ENCODE measurements around the gene ZNFX1. TPM values are rescaled to one million over a fixed set of nuclear protein-coding genes. Genes with fewer than 3 reads are reported as not detected.
A peak's percentile ranks its signal among the peaks of the same experiment; 100 is the strongest.

Gene ZNFX1
- total and polyA plus RNA-seq, 7 donors, result 8.4 to 29.6 (median 21.7) TPM

DNA sequence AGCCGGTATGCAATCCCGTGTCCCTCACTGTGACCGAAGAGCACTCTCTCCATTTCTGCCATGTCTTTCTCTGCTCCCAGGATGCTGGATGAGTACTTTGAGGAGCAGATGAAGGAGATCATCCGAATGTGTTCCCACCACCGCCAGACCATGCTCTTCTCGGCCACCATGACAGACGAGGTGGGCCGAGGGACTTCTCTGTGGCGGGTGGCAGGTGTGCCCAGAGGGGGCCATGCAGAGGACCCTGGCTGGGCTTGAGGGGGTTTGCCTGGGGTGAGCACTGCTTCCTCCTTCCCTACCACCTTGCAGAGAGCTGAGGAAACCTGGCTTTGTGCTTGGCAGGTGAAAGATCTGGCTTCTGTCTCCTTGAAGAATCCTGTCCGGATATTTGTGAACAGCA is 44.6 kb downstream of the ZNFX1 start:
- no peak for DNase-seq
- no peak overlapping the region for H3K4me3 ChIP-seq
- H3K27ac ChIP-seq, result no peak overlapping the region
- WGBS, 3 donors, result 91 to 94% (median 92%) methylated on average over 10 of the region's 10 CpGs
- no peaks in the 10 kb centered on the region for H3K27me3 ChIP-seq (ENCODE audit: insufficient read depth in 3 of 3, low read length in 2 of 3)
- H3K4me1 ChIP-seq, result no peaks in the 10 kb centered on the region
- no peak for ATAC-seq
- TF ChIP-seq, protein P1, sequence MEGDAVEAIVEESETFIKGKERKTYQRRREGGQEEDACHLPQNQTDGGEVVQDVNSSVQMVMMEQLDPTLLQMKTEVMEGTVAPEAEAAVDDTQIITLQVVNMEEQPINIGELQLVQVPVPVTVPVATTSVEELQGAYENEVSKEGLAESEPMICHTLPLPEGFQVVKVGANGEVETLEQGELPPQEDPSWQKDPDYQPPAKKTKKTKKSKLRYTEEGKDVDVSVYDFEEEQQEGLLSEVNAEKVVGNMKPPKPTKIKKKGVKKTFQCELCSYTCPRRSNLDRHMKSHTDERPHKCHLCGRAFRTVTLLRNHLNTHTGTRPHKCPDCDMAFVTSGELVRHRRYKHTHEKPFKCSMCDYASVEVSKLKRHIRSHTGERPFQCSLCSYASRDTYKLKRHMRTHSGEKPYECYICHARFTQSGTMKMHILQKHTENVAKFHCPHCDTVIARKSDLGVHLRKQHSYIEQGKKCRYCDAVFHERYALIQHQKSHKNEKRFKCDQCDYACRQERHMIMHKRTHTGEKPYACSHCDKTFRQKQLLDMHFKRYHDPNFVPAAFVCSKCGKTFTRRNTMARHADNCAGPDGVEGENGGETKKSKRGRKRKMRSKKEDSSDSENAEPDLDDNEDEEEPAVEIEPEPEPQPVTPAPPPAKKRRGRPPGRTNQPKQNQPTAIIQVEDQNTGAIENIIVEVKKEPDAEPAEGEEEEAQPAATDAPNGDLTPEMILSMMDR (IDR thresholded peaks at IDR 0.05), result no peak
- no peaks in the 10 kb centered on the region for H3K9me3 ChIP-seq
- intact Hi-C loops (cut with DNase I), result no loop called here
- H3K36me3 ChIP-seq (ENCODE audit: insufficient read depth in 1 of 2, low read depth in 1 of 2), result peaks cover 21 to 96% of the 10 kb centered on the region in 2 donors

DNA sequence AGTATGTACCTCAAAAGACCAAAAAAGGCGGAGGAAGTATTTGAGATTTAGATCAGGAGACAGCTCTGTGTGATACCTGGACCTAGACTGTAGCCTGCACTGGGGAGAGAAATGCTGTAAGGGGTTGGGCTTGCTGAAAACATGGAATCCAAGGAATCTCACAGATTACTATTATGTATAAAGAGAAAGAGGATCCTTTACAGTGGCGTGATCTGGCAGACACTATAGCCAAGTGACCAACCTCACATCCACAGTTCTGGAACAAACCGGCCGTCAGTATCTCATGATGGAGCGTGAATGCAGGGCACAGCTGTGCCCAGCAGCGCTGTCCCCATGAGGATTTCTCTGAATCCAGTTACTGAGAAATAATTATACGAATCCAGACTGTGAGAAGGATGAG is 46.4 kb downstream of the ZNFX1 start:
- Histone ChIP-seq H3K4me3 (no peak overlapping the region), H3K36me3 (ENCODE audit: insufficient read depth in 1 of 2, low read depth in 1 of 2) (peaks cover 20 to 95% of the 10 kb centered on the region in 2 donors), H3K27ac (no peak overlapping the region), H3K4me1 (no peaks in the 10 kb centered on the region), H3K9me3 (no peaks in the 10 kb centered on the region), H3K27me3 (ENCODE audit: insufficient read depth in 3 of 3, low read length in 2 of 3) (no peaks in the 10 kb centered on the region)
- peak in 1 of 4 donors; percentile 32 for ATAC-seq
- TF ChIP-seq, protein P1 (IDR thresholded peaks at IDR 0.05), result no peak
- intact Hi-C loops (cut with DNase I), result no loop called here
- WGBS, 3 donors, result 60 to 73% (median 65%) methylated on average over 7 of the region's 7 CpGs
- no peak for DNase-seq

DNA sequence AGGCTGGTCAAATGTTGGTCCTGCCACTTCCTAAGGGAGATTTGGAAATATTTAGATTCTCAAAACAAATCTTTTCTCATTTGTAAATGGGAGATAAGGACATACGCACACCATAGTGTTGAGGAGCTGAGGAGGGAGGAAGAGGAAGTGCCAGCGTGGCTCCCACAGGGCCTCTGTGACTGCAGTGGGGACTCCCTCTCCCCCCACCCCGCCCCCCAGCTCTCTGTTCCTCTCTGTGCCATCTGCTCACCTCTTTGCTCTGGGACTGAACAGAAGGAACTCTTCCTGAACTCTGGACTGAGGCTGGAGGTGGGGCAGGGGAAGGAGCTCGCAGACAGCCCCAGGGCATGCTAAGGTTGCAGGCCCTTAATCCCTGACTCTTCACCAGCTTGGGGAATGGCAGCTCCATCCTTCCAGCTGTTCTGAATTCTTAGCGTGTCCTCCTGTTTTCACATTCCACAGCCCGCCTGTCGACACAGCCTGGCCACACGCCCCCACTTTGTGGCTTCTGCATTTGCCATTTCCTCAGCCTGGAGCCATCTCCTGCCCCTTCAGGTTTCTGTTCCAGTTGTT is 47.2 kb downstream of the ZNFX1 start:
- Histone ChIP-seq H3K27ac (no peak overlapping the region), H3K4me1 (no peaks in the 10 kb centered on the region), H3K36me3 (ENCODE audit: insufficient read depth in 1 of 2, low read depth in 1 of 2) (peaks cover 16 to 96% of the 10 kb centered on the region in 2 donors), H3K27me3 (ENCODE audit: insufficient read depth in 3 of 3, low read length in 2 of 3) (no peaks in the 10 kb centered on the region), H3K4me3 (no peak overlapping the region), H3K9me3 (no peaks in the 10 kb centered on the region)
- ATAC-seq (peak in 3 of 4 donors; percentile 29 to 83 (median 80)), DNase-seq (peak in 1 of 2 donors; percentile 40)
- intact Hi-C loops (cut with DNase I), result no loop called here
- 51 to 59% (median 59%) methylated on average over 8 of the region's 8 CpGs for whole genome bisulfite sequencing, 3 donors
- TF ChIP-seq, protein P1 (IDR thresholded peaks at IDR 0.05), result no peak

DNA sequence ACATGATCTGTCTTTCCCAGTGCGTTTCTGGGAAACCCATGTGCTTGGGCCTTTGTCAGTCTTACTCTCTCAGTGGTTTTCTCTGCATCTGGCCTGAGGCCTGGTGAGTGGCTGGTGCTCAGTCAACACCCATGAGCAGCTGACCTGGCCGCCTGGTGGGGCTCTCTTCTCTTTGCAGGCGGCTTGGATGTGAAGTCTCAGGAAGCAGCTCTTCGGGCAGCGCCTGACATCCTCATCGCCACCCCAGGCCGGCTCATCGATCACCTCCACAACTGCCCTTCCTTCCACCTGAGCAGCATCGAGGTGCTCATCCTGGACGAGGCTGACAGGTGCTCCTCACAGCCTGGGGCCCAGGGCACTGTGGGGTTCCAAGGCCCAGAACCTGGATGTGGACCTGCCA is 47.8 kb downstream of the ZNFX1 start:
- H3K27me3 ChIP-seq (ENCODE audit: insufficient read depth in 3 of 3, low read length in 2 of 3), result no peaks in the 10 kb centered on the region
- intact Hi-C loops (cut with DNase I), result no loop called here
- no peaks in the 10 kb centered on the region for H3K9me3 ChIP-seq
- H3K36me3 ChIP-seq (ENCODE audit: insufficient read depth in 1 of 2, low read depth in 1 of 2), result peaks cover 18 to 96% of the 10 kb centered on the region in 2 donors
- TF ChIP-seq, protein P1 (IDR thresholded peaks at IDR 0.05), result no peak
- peak in 1 of 4 donors; percentile 58 for ATAC-seq
- no peaks in the 10 kb centered on the region for H3K4me1 ChIP-seq
- DNase-seq, result no peak
- H3K4me3 ChIP-seq, result no peak overlapping the region
- WGBS, 3 donors, result 70 to 83% (median 71%) methylated on average over 10 of the region's 10 CpGs
- no peak overlapping the region for H3K27ac ChIP-seq

DNA sequence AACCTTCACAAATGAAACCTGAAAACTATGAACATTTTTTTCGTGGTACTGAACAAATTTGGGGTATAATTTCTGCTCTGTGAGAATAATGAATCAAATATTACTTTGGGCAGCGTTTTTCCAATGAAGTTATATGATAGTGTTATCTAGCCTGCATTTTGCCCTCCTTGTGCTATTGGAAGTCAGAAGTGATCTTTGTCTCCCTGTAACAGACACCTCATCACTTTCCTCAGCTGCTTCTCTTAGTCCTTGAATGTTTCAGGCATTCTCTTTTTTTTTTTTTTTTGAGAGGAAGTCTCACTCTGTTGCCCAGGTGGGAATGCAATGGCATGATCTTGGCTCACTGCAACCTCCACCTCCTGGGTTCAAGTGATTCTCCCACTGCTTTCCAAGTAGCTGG is 48.5 kb downstream of the ZNFX1 start:
- TF ChIP-seq, protein P1 (IDR thresholded peaks at IDR 0.05), result no peak
- WGBS, 3 donors, result 73 to 91% (median 80%) methylated on average over 2 of the region's 2 CpGs
- intact Hi-C loops (cut with DNase I), result loop anchor here (2.0 to 10.0 kb wide), 2 partner anchors 71 to 215 kb away; no protein-coding TSS in a partner anchor
- ATAC-seq, result no peak
- DNase-seq, result no peak
- Histone ChIP-seq H3K36me3 (ENCODE audit: insufficient read depth in 1 of 2, low read depth in 1 of 2) (peaks cover 19 to 96% of the 10 kb centered on the region in 2 donors), H3K27ac (no peak overlapping the region), H3K9me3 (no peaks in the 10 kb centered on the region), H3K4me1 (no peaks in the 10 kb centered on the region), H3K27me3 (ENCODE audit: insufficient read depth in 3 of 3, low read length in 2 of 3) (no peaks in the 10 kb centered on the region), H3K4me3 (no peak overlapping the region)
